HepG2 (cell line): ENCODE measurements around the gene RBM14.

Experiments
- EP300 ChIP-seq, 3 experiments: sonication (generic) in 1 of 3; formaldehyde crosslinking in 1 of 3; IDR thresholded peaks; 2 replicates each; pipeline versions ENCODE4 v1.5.1 to v1.6.1; 2011 to 2020; ENCODE audit warnings: low read depth in 2 of 3, low read length in 2 of 3, borderline replicate concordance in 1 of 3, improper control_type of control experiment in 1 of 3, mild to moderate bottlenecking in 1 of 3, missing genetic modification reagents in 1 of 3, moderate library complexity in 1 of 3
- GMEB1 ChIP-seq: sonication (generic); formaldehyde crosslinking; IDR thresholded peaks from 2 replicates; pipeline ENCODE4 v1.5.1; 2020; ENCODE audit warnings: missing genetic modification reagents, mild to moderate bottlenecking, borderline replicate concordance
- KLF11 ChIP-seq: IDR thresholded peaks from 2 replicates; pipeline ENCODE4 v1.6.1; 2016; ENCODE audit warnings: missing compliant biosample characterization

GRCh38 chr11:66609721-66610617, 6.5 kb upstream of the RBM14 start:
- TF ChIP-seq KLF11 (CRISPR knock-in tag) (no peak), EP300 (IDR thresholded peaks at IDR 0.05; ENCODE audit: low read depth in 2 of 2, low read length in 2 of 2) (no peak), EP300 (CRISPR knock-in tag; IDR thresholded peaks at IDR 0.05; ENCODE audit: borderline replicate concordance) (no peak), GMEB1 (CRISPR knock-in tag) (no peak)
